Measurements from ENCODE around the gene KCNH3.
A peak's percentile ranks its signal among the peaks of the same experiment; 100 is the strongest.

Gene KCNH3

GRCh38 chr12:49565406-49566265 lies 26.8 kb downstream of the KCNH3 start:
- no peak for DNase-seq

GRCh38 chr12:49566361-49566760 lies 27.5 kb downstream of the KCNH3 start:
- DNase-seq, result no peak

GRCh38 chr12:49567302-49567610 lies 28.4 kb downstream of the KCNH3 start:
- DNase-seq, result no peak

GRCh38 chr12:49567611-49568441 lies 29.0 kb downstream of the KCNH3 start, which contains the start of gene MCRS1:
Gene MCRS1, minus strand, starts transcription at chr12:49568142. Its CDS starts 1,411 bp downstream, at chr12:49566731.
- peak; percentile 95 for DNase-seq

- no peak for DNase-seq
Observed at GRCh38 chr12:49568442-49569162, 29.8 kb downstream of the KCNH3 start.

GRCh38 chr12:49577589-49578315 lies 38.9 kb downstream of the KCNH3 start:
- DNase-seq, result no peak

- DNase-seq, result no peak
Observed at GRCh38 chr12:49578471-49579112, 39.8 kb downstream of the KCNH3 start.

- DNase-seq, result peak; percentile 73
Observed at GRCh38 chr12:49580572-49581535, 42.0 kb downstream of the KCNH3 start.

- no peak for DNase-seq
Observed at GRCh38 chr12:49582201-49582600, 43.4 kb downstream of the KCNH3 start.

- DNase-seq, result no peak
Observed at GRCh38 chr12:49582850-49583249, 44.0 kb downstream of the KCNH3 start.

- DNase-seq, result no peak
Observed at GRCh38 chr12:49583366-49584094, 44.7 kb downstream of the KCNH3 start.

- DNase-seq, result no peak
Observed at GRCh38 chr12:49584591-49584990, 45.8 kb downstream of the KCNH3 start.

GRCh38 chr12:49585477-49586459 lies 46.9 kb downstream of the KCNH3 start:
- no peak for DNase-seq

GRCh38 chr12:49587174-49587908 lies 48.5 kb downstream of the KCNH3 start:
- DNase-seq, result no peak

- DNase-seq, result no peak
Observed at GRCh38 chr12:49588281-49588680, 49.5 kb downstream of the KCNH3 start.

GRCh38 chr12:49588721-49589516 lies 50.1 kb downstream of the KCNH3 start:
- no peak for DNase-seq

GRCh38 chr12:49598527-49598926 lies 59.7 kb downstream of the KCNH3 start:
- no peak for DNase-seq
